Right lobe of liver (tissue), 4 donors: ENCODE data around the gene TRIM63.

Experiments
- POLR2A ChIP-seq: fragments of 450-650 bp; IDR thresholded peaks from one replicate; pipeline ENCODE4 v1.6.1; 2017; ENCODE audit warnings: antibody characterized with exemption, mild to moderate bottlenecking
- TF ChIP-seq, protein P1 (sequence below), 4 donors: fragments of 200-600 bp in 3 of 4; fragments of 450-650 bp in 1 of 4; IDR thresholded peaks; one replicate each; pipeline versions ENCODE4 v1.5.1 to v1.8.0; 2016 to 2022; ENCODE audit warnings: antibody characterized with exemption in 4 of 4, mild to moderate bottlenecking in 2 of 4
- donor health status: DM: no; HTN: no; CAD: no.
- donor health status: DM: no; HTN: no; CAD: no.
- donor health status: DM: no; HTN: yes; CAD: no.

DNA sequence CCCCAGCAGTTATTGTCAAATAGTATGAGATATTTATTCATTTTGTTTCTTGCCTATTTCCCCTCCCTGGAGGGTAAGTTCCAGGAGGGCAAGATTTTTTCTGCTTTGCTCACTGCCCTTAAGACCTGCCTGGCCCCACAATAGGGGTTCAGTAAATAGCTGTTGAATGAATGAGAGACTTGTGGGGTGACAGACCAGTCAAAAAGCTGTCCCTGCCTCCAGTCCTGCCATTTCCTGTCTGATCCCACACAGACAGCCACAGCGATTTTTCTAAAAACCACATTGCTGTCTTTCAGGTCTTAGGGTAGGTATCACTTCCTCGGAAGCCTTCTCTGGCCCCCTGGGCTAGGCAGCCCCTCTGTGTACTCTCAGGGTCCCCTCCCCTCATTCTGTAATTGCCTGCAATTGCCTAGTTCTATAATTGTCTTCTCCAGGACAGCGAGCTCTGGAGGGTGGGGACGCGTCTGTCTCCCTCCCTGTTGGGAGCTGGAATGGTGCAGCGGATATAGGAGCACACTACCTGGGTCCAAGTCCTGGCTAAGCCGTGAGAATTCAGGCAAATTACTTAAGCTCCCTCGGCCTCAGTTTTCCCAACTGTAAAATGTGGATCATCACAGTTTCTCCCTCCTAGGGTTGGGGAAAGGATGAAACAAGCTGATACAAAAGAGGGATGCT is 47.7 kb downstream of the TRIM63 start:
- TF ChIP-seq POLR2A, result no peak
- TF ChIP-seq, protein P1, sequence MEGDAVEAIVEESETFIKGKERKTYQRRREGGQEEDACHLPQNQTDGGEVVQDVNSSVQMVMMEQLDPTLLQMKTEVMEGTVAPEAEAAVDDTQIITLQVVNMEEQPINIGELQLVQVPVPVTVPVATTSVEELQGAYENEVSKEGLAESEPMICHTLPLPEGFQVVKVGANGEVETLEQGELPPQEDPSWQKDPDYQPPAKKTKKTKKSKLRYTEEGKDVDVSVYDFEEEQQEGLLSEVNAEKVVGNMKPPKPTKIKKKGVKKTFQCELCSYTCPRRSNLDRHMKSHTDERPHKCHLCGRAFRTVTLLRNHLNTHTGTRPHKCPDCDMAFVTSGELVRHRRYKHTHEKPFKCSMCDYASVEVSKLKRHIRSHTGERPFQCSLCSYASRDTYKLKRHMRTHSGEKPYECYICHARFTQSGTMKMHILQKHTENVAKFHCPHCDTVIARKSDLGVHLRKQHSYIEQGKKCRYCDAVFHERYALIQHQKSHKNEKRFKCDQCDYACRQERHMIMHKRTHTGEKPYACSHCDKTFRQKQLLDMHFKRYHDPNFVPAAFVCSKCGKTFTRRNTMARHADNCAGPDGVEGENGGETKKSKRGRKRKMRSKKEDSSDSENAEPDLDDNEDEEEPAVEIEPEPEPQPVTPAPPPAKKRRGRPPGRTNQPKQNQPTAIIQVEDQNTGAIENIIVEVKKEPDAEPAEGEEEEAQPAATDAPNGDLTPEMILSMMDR (IDR thresholded peaks at IDR 0.05), result no peak
